Neutrophil (primary cell): ENCODE data around the gene TMEM108.

ENCODE experiments used
- H3K27ac ChIP-seq: fragments of 200-600 bp; sonication (generic); 2 replicates; pipeline ENCODE4 v1.5.1; 2016; ENCODE audit warnings: mild to moderate bottlenecking, moderate library complexity
- H3K27me3 ChIP-seq: fragments of 200-600 bp; sonication (generic); 2 replicates; pipeline ENCODE4 v1.6.0; 2016; ENCODE audit warnings: mild to moderate bottlenecking
- H3K36me3 ChIP-seq: fragments of 200-600 bp; sonication (generic); 2 replicates; pipeline ENCODE4 v1.5.1; 2017
- H3K4me1 ChIP-seq, 2 experiments: fragments of 200-600 bp in 1 of 2; sonication (generic) in 1 of 2; 1 replicate in 1 of 2; 2 replicates in 1 of 2; pipeline versions ENCODE4 v1.5.1 to v1.6.1; 2013 to 2016; ENCODE audit warnings: low read depth in 1 of 2, low read length in 1 of 2, mild to moderate bottlenecking in 1 of 2, moderate library complexity in 1 of 2; ENCODE audit not compliant: control insufficient read depth in 1 of 2, insufficient read depth in 1 of 2
- H3K4me3 ChIP-seq, 2 experiments: fragments of 200-600 bp in 1 of 2; sonication (generic) in 1 of 2; 1 replicate in 1 of 2; 2 replicates in 1 of 2; pipeline ENCODE4 v1.5.1; 2013 to 2016; ENCODE audit warnings: low read depth in 1 of 2, low read length in 1 of 2, mild to moderate bottlenecking in 1 of 2, moderate library complexity in 1 of 2
- H3K9me3 ChIP-seq: fragments of 200-600 bp; sonication (generic); 2 replicates; pipeline ENCODE4 v1.5.1; 2016
- CTCF ChIP-seq: fragments of 200-600 bp; sonication (generic); IDR thresholded peaks from 2 replicates; pipeline ENCODE4 v1.5.1; 2016; ENCODE audit warnings: antibody characterized with exemption

Gene TMEM108

GRCh38 chr3:133254151-133254550, 216.0 kb downstream of the TMEM108 start:
- Histone ChIP-seq H3K27me3 (no peaks in the 10 kb centered on the region), H3K4me3 (no peak overlapping the region), H3K4me1 (no peaks in the 10 kb centered on the region), H3K9me3 (no peaks in the 10 kb centered on the region), H3K27ac (no peak overlapping the region), H3K36me3 (no peaks in the 10 kb centered on the region)
- no peak for TF ChIP-seq CTCF

DNA sequence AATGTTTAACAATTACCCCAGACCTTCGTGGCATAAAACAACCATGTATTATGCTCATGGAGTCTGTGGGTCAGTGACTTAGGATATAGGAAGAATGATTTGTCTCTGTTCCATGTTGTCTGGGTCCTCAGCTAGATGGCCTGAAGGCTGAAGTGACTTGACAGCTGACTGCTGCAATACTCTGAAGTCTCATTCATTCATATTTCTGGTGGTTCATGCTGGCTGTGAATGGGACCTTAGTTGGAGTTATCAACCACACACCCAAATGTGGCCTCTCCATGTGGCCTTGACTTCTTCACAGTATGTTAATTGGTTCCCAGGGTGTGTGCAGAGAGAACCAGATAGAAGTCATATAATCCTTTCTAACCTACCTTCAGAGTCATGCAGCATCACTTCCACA, 216.5 kb downstream of the TMEM108 start:
- Histone ChIP-seq H3K27ac (no peak overlapping the region), H3K9me3 (no peaks in the 10 kb centered on the region), H3K4me1 (no peaks in the 10 kb centered on the region), H3K27me3 (no peaks in the 10 kb centered on the region), H3K36me3 (no peaks in the 10 kb centered on the region), H3K4me3 (no peak overlapping the region)
- TF ChIP-seq CTCF, result no peak

- Histone ChIP-seq H3K9me3 (no peaks in the 10 kb centered on the region), H3K27ac (no peak overlapping the region), H3K36me3 (no peaks in the 10 kb centered on the region), H3K4me3 (no peak overlapping the region), H3K4me1 (no peaks in the 10 kb centered on the region), H3K27me3 (no peaks in the 10 kb centered on the region)
- no peak for TF ChIP-seq CTCF
Measured at GRCh38 chr3:133256787-133257483, 218.7 kb downstream of the TMEM108 start.

DNA sequence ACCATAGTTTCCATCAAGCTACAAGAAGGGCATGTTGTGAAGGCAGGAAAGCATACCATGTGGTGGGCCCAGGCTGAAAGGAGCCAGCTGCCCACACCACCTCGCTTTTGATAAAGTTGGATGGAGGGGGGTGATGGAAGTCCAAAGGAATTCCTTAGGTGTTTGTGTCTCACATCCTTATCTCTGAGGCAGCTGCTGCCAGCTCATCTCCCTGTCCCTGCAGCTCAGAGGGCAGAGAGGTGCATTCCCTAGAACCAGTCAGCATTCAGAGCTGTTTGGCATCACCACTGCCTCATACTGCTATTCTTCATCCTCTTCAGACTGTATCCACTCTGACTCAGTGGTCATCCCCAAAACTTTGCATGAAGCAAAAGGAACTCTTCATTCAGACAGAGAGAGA, 220.2 kb downstream of the TMEM108 start:
- Histone ChIP-seq H3K9me3 (no peaks in the 10 kb centered on the region), H3K36me3 (no peaks in the 10 kb centered on the region), H3K27ac (no peak overlapping the region), H3K4me3 (no peak overlapping the region), H3K27me3 (no peaks in the 10 kb centered on the region), H3K4me1 (no peaks in the 10 kb centered on the region)
- no peak for TF ChIP-seq CTCF

DNA sequence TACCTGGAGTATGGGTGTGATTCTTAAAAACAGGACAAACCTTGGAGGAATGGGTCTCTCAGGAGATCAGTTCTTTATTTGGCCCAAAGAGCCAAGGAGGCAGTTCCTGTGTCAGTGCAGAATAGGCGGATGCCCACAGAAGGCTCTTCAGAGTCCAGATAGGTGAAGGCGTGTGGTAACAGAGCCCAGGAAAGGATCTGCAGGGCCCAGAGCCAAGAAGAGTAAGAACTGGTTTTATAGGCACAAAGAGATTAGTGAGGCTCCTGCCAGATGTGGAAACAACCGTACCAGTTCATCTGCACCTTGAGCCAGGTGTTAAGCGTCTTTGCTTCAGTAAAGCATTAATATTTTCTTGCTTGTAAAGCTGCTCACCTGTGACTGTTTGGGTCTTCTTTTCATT, 221.6 kb downstream of the TMEM108 start:
- no peaks in the 10 kb centered on the region for H3K36me3 ChIP-seq
- H3K4me1 ChIP-seq, result no peaks in the 10 kb centered on the region
- no peaks in the 10 kb centered on the region for H3K9me3 ChIP-seq
- H3K27ac ChIP-seq, result no peak overlapping the region
- H3K27me3 ChIP-seq, result no peaks in the 10 kb centered on the region
- TF ChIP-seq CTCF, result no peak
- no peak overlapping the region for H3K4me3 ChIP-seq
